ENCODE measurements around the gene TOMM5. TPM values are rescaled to one million over a fixed set of nuclear protein-coding genes. Genes with fewer than 3 reads are reported as not detected.

Gene TOMM5
- total and polyA plus RNA-seq, 2 of the 13 experiments (the other 11 are each of a cell fraction or from before 2014, with no cell fraction given): 147 to 315 TPM

- H3K4me3 ChIP-seq (replicated peaks in 1 of 3; ENCODE audit: insufficient read depth in 1 of 3, low read depth in 2 of 3, low read length in 3 of 3): peak overlapping the region; percentile 61 to 73 (median 69)
- TF ChIP-seq, protein P1, sequence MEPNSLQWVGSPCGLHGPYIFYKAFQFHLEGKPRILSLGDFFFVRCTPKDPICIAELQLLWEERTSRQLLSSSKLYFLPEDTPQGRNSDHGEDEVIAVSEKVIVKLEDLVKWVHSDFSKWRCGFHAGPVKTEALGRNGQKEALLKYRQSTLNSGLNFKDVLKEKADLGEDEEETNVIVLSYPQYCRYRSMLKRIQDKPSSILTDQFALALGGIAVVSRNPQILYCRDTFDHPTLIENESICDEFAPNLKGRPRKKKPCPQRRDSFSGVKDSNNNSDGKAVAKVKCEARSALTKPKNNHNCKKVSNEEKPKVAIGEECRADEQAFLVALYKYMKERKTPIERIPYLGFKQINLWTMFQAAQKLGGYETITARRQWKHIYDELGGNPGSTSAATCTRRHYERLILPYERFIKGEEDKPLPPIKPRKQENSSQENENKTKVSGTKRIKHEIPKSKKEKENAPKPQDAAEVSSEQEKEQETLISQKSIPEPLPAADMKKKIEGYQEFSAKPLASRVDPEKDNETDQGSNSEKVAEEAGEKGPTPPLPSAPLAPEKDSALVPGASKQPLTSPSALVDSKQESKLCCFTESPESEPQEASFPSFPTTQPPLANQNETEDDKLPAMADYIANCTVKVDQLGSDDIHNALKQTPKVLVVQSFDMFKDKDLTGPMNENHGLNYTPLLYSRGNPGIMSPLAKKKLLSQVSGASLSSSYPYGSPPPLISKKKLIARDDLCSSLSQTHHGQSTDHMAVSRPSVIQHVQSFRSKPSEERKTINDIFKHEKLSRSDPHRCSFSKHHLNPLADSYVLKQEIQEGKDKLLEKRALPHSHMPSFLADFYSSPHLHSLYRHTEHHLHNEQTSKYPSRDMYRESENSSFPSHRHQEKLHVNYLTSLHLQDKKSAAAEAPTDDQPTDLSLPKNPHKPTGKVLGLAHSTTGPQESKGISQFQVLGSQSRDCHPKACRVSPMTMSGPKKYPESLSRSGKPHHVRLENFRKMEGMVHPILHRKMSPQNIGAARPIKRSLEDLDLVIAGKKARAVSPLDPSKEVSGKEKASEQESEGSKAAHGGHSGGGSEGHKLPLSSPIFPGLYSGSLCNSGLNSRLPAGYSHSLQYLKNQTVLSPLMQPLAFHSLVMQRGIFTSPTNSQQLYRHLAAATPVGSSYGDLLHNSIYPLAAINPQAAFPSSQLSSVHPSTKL (CRISPR knock-in tag; IDR thresholded peaks at IDR 0.05): no peak
- TF ChIP-seq ZNF264 (CRISPR knock-in tag; IDR thresholded peaks at IDR 0.05): no peak
- peak; percentile 26; the same call in 1 of the 2 replicates for TF ChIP-seq ZNF784 (CRISPR knock-in tag; IDR thresholded peaks at IDR 0.05; ENCODE audit: borderline replicate concordance)
- TF ChIP-seq ZNF33A (CRISPR knock-in tag; IDR thresholded peaks at IDR 0.05; ENCODE audit: borderline replicate concordance): no peak
- no peak for TF ChIP-seq DRAP1 (CRISPR knock-in tag; IDR thresholded peaks at IDR 0.05)
- TF ChIP-seq ZNF703 (CRISPR knock-in tag; IDR thresholded peaks at IDR 0.05; ENCODE audit: borderline replicate concordance): 0 out of 2 replicates have a peak, but pooled peaks have one; percentile 5
- TF ChIP-seq POGK (CRISPR knock-in tag; conservative IDR thresholded peaks at IDR 0.05): no peak
- H3K79me2 ChIP-seq (ENCODE audit: insufficient read depth, low read length): no peaks in the 10 kb centered on the region
- intact Hi-C loops (cut with micrococcal nuclease; ENCODE audit: unreplicated experiment): no loop called here
- H3K9ac ChIP-seq (ENCODE audit: insufficient read depth, low read depth, low read length): peak overlapping the region; percentile 64
- ChIA-PET CTCF (ENCODE audit: low intra/inter-chr PET ratio, low total read pairs) (no interaction called here), POLR2A (interaction anchor here (1.8 kb wide), 1 partner anchor 17 kb away, joined by 12 read pairs; the partner anchor contains the start of gene TOMM5)
- H4K20me1 ChIP-seq (ENCODE audit: insufficient read depth, low read length): no peaks in the 10 kb centered on the region
- DNase-seq (ENCODE audit: low spot score) (no peak), ATAC-seq (peak; percentile 39), FAIRE-seq (peak; percentile 32)
- BruUV-seq (replicated peaks): no TSS peak
- peak overlapping the region; percentile 83 for H3K4me2 ChIP-seq (ENCODE audit: low read depth, low read length)
- peaks cover 0 to under 1% of the 10 kb centered on the region in 2 experiments; a peak in 2 of 5 replicates for H3K36me3 ChIP-seq (replicated peaks in 1 of 2; ENCODE audit: control insufficient read depth in 1 of 2, insufficient read depth in 2 of 2, low read length in 2 of 2)
- 14% methylated on average over 5 of the region's 5 CpGs for whole genome bisulfite sequencing (ENCODE audit: low lambda C conversion rate)
- no peak overlapping the region for H2AFZ ChIP-seq (ENCODE audit: low read length)
- H3K9me3 ChIP-seq (ENCODE audit: low read length): no peaks in the 10 kb centered on the region
- H3K27ac ChIP-seq (ENCODE audit: extremely low read length, insufficient read depth, low read length): no peak overlapping the region
- H3K4me1 ChIP-seq (ENCODE audit: insufficient read depth, low read length): peaks cover 19% of the 10 kb centered on the region
- no peaks in the 10 kb centered on the region for H3K27me3 ChIP-seq (ENCODE audit: control insufficient read depth in 1 of 2, insufficient read depth in 2 of 2, low read length in 2 of 2)
- in situ Hi-C loops (cut with HindIII; ENCODE audit: extremely low pct_ligation_motif_present, low pct_unique_long_range_greater_than_20kb): loop anchor here (10.0 kb wide), 1 partner anchor 61 kb away; no protein-coding TSS in a partner anchor
Observed at GRCh38 chr9:37575511-37575914, 16.9 kb downstream of the TOMM5 start.

All from HepG2 (cell line).